Loucy (cell line): Measurements from ENCODE around the gene FHAD1.

Experiments used
- H2AFZ ChIP-seq: fragments of 200-600 bp; sonication (generic); 2 replicates; pipeline ENCODE4 v1.6.0; 2016; ENCODE audit warnings: antibody characterized with exemption, mild to moderate bottlenecking, low read length, moderate library complexity
- H3F3A ChIP-seq: fragments of 200-600 bp; 2 replicates; pipeline ENCODE4 v1.6.0; 2016; ENCODE audit warnings: antibody characterized with exemption, low read depth, mild to moderate bottlenecking
- H3K27me3 ChIP-seq: fragments of 200-600 bp; sonication (generic); 2 replicates; pipeline ENCODE4 v1.6.1; 2014; ENCODE audit warnings: low read length, mild to moderate bottlenecking; ENCODE audit not compliant: insufficient read depth, poor library complexity, severe bottlenecking
- H3K36me3 ChIP-seq: fragments of 200-600 bp; sonication (generic); 2 replicates; pipeline ENCODE4 v1.6.1; 2016; ENCODE audit warnings: low read length; ENCODE audit not compliant: insufficient read depth
- H3K4me1 ChIP-seq: fragments of 200-600 bp; sonication (generic); 2 replicates; pipeline ENCODE4 v1.5.1; 2014; ENCODE audit warnings: low read length, mild to moderate bottlenecking; ENCODE audit not compliant: insufficient read depth, poor library complexity, severe bottlenecking
- H3K4me2 ChIP-seq: fragments of 200-600 bp; sonication (generic); 2 replicates; pipeline ENCODE4 v1.6.0; 2014; ENCODE audit warnings: antibody characterized with exemption, low read length, low read depth, mild to moderate bottlenecking; ENCODE audit not compliant: poor library complexity, severe bottlenecking
- H3K4me3 ChIP-seq: fragments of 200-600 bp; sonication (generic); 2 replicates; pipeline ENCODE4 v1.5.1; 2014; ENCODE audit warnings: low read length, mild to moderate bottlenecking, mixed read lengths; ENCODE audit not compliant: poor library complexity, severe bottlenecking
- H3K79me2 ChIP-seq: fragments of 200-600 bp; sonication (generic); 2 replicates; pipeline ENCODE4 v1.6.1; 2014; ENCODE audit warnings: low read length; ENCODE audit not compliant: insufficient read depth
- H3K9ac ChIP-seq: fragments of 200-600 bp; sonication (generic); 2 replicates; pipeline ENCODE4 v1.6.0; 2014; ENCODE audit warnings: mild to moderate bottlenecking, low read depth, low read length, moderate library complexity; ENCODE audit not compliant: poor library complexity, severe bottlenecking
- H3K9me2 ChIP-seq: fragments of 200-600 bp; sonication (generic); replicated peaks from 2 replicates; pipeline ENCODE4 v1.6.1; 2016; ENCODE audit warnings: low read depth, low read length, mixed read lengths
- H3K9me3 ChIP-seq: fragments of 200-600 bp; sonication (generic); 2 replicates; pipeline ENCODE4 v1.6.1; 2014; ENCODE audit warnings: mild to moderate bottlenecking, antibody characterized with exemption, low read length, low read depth; ENCODE audit not compliant: insufficient read depth
- H4K20me1 ChIP-seq: fragments of 200-600 bp; sonication (generic); 2 replicates; pipeline ENCODE4 v1.6.0; 2014; ENCODE audit warnings: antibody characterized with exemption, low read length, mild to moderate bottlenecking; ENCODE audit not compliant: insufficient read depth, poor library complexity, severe bottlenecking
- CTCF ChIP-seq: fragments of 200-600 bp; sonication (generic); conservative IDR thresholded peaks from 2 replicates; pipeline ENCODE4 v1.5.1; 2014; ENCODE audit warnings: mild to moderate bottlenecking, antibody characterized with exemption, low read length
- EZH2phosphoT487 ChIP-seq: fragments of 200-600 bp; IDR thresholded peaks from 2 replicates; pipeline ENCODE4 v1.6.1; 2018; ENCODE audit warnings: antibody characterized with exemption, mild to moderate bottlenecking, moderate library complexity, borderline replicate concordance

FHAD1 gene

GRCh38 chr1:15408890-15409387, 161.9 kb downstream of the FHAD1 start:
- no peaks in the 10 kb centered on the region for H3K9me3 ChIP-seq
- H3K4me1 ChIP-seq, result peaks cover 42% of the 10 kb centered on the region
- no peaks in the 10 kb centered on the region for H3K27me3 ChIP-seq
- H3K4me3 ChIP-seq, result peak overlapping the region; percentile 94
- peak overlapping the region; percentile 97 for H3K4me2 ChIP-seq
- H3K79me2 ChIP-seq, result peaks cover 41% of the 10 kb centered on the region
- H3K36me3 ChIP-seq, result no peaks in the 10 kb centered on the region
- peaks cover 5% of the 10 kb centered on the region; the same call in 1 of the 2 replicates for H3F3A ChIP-seq
- H3K9ac ChIP-seq, result peak overlapping the region; percentile 85
- peak overlapping the region; percentile 87 for H2AFZ ChIP-seq
- peaks cover 36% of the 10 kb centered on the region for H4K20me1 ChIP-seq
- no peak for TF ChIP-seq EZH2phosphoT487
- no peak for TF ChIP-seq CTCF
- no peaks in the 10 kb centered on the region for H3K9me2 ChIP-seq

GRCh38 chr1:15409388-15410222, 162.6 kb downstream of the FHAD1 start, which contains the start of gene EFHD2:
Gene EFHD2, plus strand, starts transcription at chr1:15409888. Its CDS starts 84 bp downstream, at chr1:15409972.
- Histone ChIP-seq H2AFZ (peak within 1 kb of the TSS; percentile 87), H3K4me3 (peak within 1 kb of the TSS; percentile 94), H3K9ac (peak within 1 kb of the TSS; percentile 85)

More at GRCh38 chr1:15409388-15410222, 162.6 kb downstream of the FHAD1 start, which contains the start of gene EFHD2:
- Histone ChIP-seq H3K4me1 (peaks cover 43% of the 10 kb centered on the region), H3K9me2 (no peaks in the 10 kb centered on the region), H4K20me1 (peaks cover 42% of the 10 kb centered on the region), H3K27me3 (no peaks in the 10 kb centered on the region), H3K9me3 (no peaks in the 10 kb centered on the region), H3K36me3 (no peaks in the 10 kb centered on the region), H3F3A (peaks cover 5% of the 10 kb centered on the region; the same call in 1 of the 2 replicates), H3K79me2 (peaks cover 46% of the 10 kb centered on the region), H3K4me2 (peak within 1 kb of the TSS; percentile 97)
- TF ChIP-seq EZH2phosphoT487, result no peak
- TF ChIP-seq CTCF, result no peak
